ENCODE data around the gene LRRK2. TPM values are rescaled to one million over a fixed set of nuclear protein-coding genes. Genes with fewer than 3 reads are reported as not detected.

Gene LRRK2
- polyA plus RNA-seq, 2 of the 4 experiments (the other 2 are of a cell fraction): 5.3 to 20.4 TPM

GRCh38 chr12:40287369-40287975, 62.7 kb downstream of the LRRK2 start (continued):
- TF ChIP-seq TFCP2L1 (CRISPR knock-in tag; IDR thresholded peaks at IDR 0.05) (no peak), REST (IDR thresholded peaks at IDR 0.05) (no peak), HMGXB4 (CRISPR knock-in tag; IDR thresholded peaks at IDR 0.05; ENCODE audit: borderline replicate concordance) (no peak)

- POLR2A ChIA-PET: no interaction called here
- Histone ChIP-seq H3K27ac (no peak overlapping the region), H3K4me1 (peaks cover 24% of the 10 kb centered on the region), H3K4me2 (no peak overlapping the region), H3K9me3 (peaks cover 14% of the 10 kb centered on the region; the same call in 1 of the 3 replicates), H3K4me3 (no peak overlapping the region)
- ATAC-seq (no peak), FAIRE-seq (no peak), DNase-seq (ENCODE audit: low read depth in 1 of 2, low spot score in 1 of 2) (no peak)
- WGBS (ENCODE audit: missing lambda C conversion rate): 88% methylated on average over 3 of the region's 3 CpGs
- TF ChIP-seq HEYL (CRISPR knock-in tag; IDR thresholded peaks at IDR 0.05): no peak
- TF ChIP-seq MAFK (IDR thresholded peaks at IDR 0.05; ENCODE audit: partially characterized antibody): peak; percentile 87
- CTCF ChIA-PET: interaction anchor here (0.7 kb wide), 1 partner anchor 141 kb away, joined by 3 read pairs; no protein-coding TSS in a partner anchor
These were observed 68.1 kb downstream of the LRRK2 start for GRCh38 chr12:40292788-40293429.

- no peak for TF ChIP-seq NPAS2 (CRISPR knock-in tag; IDR thresholded peaks at IDR 0.05; ENCODE audit: borderline replicate concordance)
- peak; percentile 93 for TF ChIP-seq MAFK (IDR thresholded peaks at IDR 0.05; ENCODE audit: partially characterized antibody)
- WGBS (ENCODE audit: missing lambda C conversion rate): 98% methylated on average over 8 of the region's 8 CpGs
These were observed 73.5 kb downstream of the LRRK2 start for GRCh38 chr12:40298341-40298740.

GRCh38 chr12:40300490-40300889, 75.7 kb downstream of the LRRK2 start:
- ATAC-seq: peak; percentile 82 to 86; a peak in 5 of 6 replicates
- peaks cover 30% of the 10 kb centered on the region for H3K4me1 ChIP-seq
- H3K4me2 ChIP-seq: peak overlapping the region; percentile 57
- peak overlapping the region; percentile 38 to 68 for H3K27ac ChIP-seq
- DNase-seq (ENCODE audit: low read depth in 1 of 2, low spot score in 1 of 2): peak in 1 of 2 experiments; percentile 71
- CTCF ChIA-PET: interaction anchor here (1.2 kb wide), 1 partner anchor 14 kb away, joined by 3 read pairs; no protein-coding TSS in a partner anchor
- POLR2A ChIA-PET: no interaction called here
- H3K4me3 ChIP-seq: no peak overlapping the region
- FAIRE-seq: peak; percentile 96
- 11% methylated on average over 3 of the region's 3 CpGs for WGBS (ENCODE audit: missing lambda C conversion rate)
- H3K9me3 ChIP-seq: no peaks in the 10 kb centered on the region
- TF ChIP-seq KDM5A (IDR thresholded peaks at IDR 0.05) (no peak), FOSL2 (IDR thresholded peaks at IDR 0.05) (no peak), FOSL2 (CRISPR knock-in tag; IDR thresholded peaks at IDR 0.05) (peak; percentile 52; the same call in 1 of the 2 replicates), SMC3 (IDR thresholded peaks at IDR 0.05) (no peak), ZC3H11A (IDR thresholded peaks at IDR 0.05) (no peak), ZFP36 (IDR thresholded peaks at IDR 0.05; ENCODE audit: borderline replicate concordance, partially characterized antibody) (no peak), NFE2L2 (conservative IDR thresholded peaks at IDR 0.05; ENCODE audit: low read length) (no peak), KDM1A (IDR thresholded peaks at IDR 0.05; ENCODE audit: low read depth) (no peak), GATA3 (IDR thresholded peaks at IDR 0.05; ENCODE audit: borderline replicate concordance) (peak; percentile 51; the same call in 1 of the 2 replicates), MAX (IDR thresholded peaks at IDR 0.05) (0 out of 2 replicates have a peak, but pooled peaks have one; percentile 30), FOSB (CRISPR knock-in tag; IDR thresholded peaks at IDR 0.05) (no peak), HOXB5 (CRISPR knock-in tag; IDR thresholded peaks at IDR 0.05) (no peak), CEBPB (IDR thresholded peaks at IDR 0.05) (0 out of 4 replicates have a peak, but pooled peaks of 1 of the 2 experiments have one; percentile 14), POLR2A (IDR thresholded peaks at IDR 0.05; ENCODE audit: low read length) (no peak), HES2 (IDR thresholded peaks at IDR 0.05) (no peak), JUNB (IDR thresholded peaks at IDR 0.05) (peak; percentile 55; the same call in 1 of the 2 replicates), TFCP2L1 (CRISPR knock-in tag; IDR thresholded peaks at IDR 0.05) (no peak), CBX8 (IDR thresholded peaks at IDR 0.05) (no peak), ZSCAN20 (CRISPR knock-in tag; IDR thresholded peaks at IDR 0.05) (no peak), ESRRA (IDR thresholded peaks at IDR 0.05; ENCODE audit: borderline replicate concordance, low read length) (no peak), EP300 (IDR thresholded peaks at IDR 0.05) (no peak), MAFK (IDR thresholded peaks at IDR 0.05; ENCODE audit: partially characterized antibody) (no peak)

More at GRCh38 chr12:40298341-40298740, 73.5 kb downstream of the LRRK2 start:
- H3K4me2 ChIP-seq: no peak overlapping the region
- H3K27ac ChIP-seq: no peak overlapping the region
- CTCF ChIA-PET: interaction anchor here (1.1 to 1.2 kb wide), 2 partner anchors 15 to 145 kb away, joined by 3 to 4 read pairs; no protein-coding TSS in a partner anchor
- no peaks in the 10 kb centered on the region for H3K9me3 ChIP-seq
- ATAC-seq: no peak
- FAIRE-seq: no peak
- POLR2A ChIA-PET: no interaction called here
- no peak for DNase-seq (ENCODE audit: low read depth in 1 of 2, low spot score in 1 of 2)
- no peak overlapping the region for H3K4me3 ChIP-seq
- H3K4me1 ChIP-seq: peaks cover 43% of the 10 kb centered on the region

Measured in A549 (cell line).